Activated CD8-positive, alpha-beta T cell treated with anti-CD3 and anti-CD28 coated beads, Interleukin-2, amount 10 ng/mL, durations not matched to agents 7 days and 5 days (primary cell): ENCODE results near the gene GXYLT2. TPM values are rescaled to one million over a fixed set of nuclear protein-coding genes. Genes with fewer than 3 reads are reported as not detected.

ENCODE experiments used
- ATAC-seq: fragments of 150-1000 bp; cut with Tn5 transposase; one replicate; pipeline ENCODE4 v1.10.0; 2021; ENCODE audit warnings: moderate library complexity
- CTCF ChIA-PET: fragments of 350-600 bp; sonication (Branson Sonifier 250); formaldehyde crosslinking; loops from one replicate; lab custom pipeline; 2021; ENCODE audit warnings: antibody characterized with exemption; lab: Charles Lee
- POLR2A ChIA-PET: fragments of 350-600 bp; sonication (Branson Sonifier 250); formaldehyde crosslinking; loops from one replicate; lab custom pipeline; 2021; ENCODE audit warnings: antibody characterized with exemption; lab: Charles Lee
- DNase-seq: peaks from one replicate; pipeline ENCODE4 v3.0.0-alpha.2; 2020
- H3K27ac Mint-ChIP-seq: one replicate; pipeline ENCODE4 v1.8.0; 2021; ENCODE audit warnings: mild to moderate bottlenecking, mixed read lengths
- H3K27me3 Mint-ChIP-seq: one replicate; pipeline ENCODE4 v1.8.0; 2021; ENCODE audit warnings: low read depth, mixed read lengths
- H3K36me3 Mint-ChIP-seq: one replicate; pipeline ENCODE4 v1.8.0; 2021; ENCODE audit warnings: low read depth, mixed read lengths
- H3K4me1 Mint-ChIP-seq: one replicate; pipeline ENCODE4 v1.8.0; 2021; ENCODE audit warnings: low read depth, mixed read lengths
- H3K4me3 Mint-ChIP-seq: one replicate; pipeline ENCODE4 v1.8.0; 2021; ENCODE audit warnings: mild to moderate bottlenecking, mixed read lengths
- H3K9me3 Mint-ChIP-seq: one replicate; pipeline ENCODE4 v1.8.0; 2022; ENCODE audit warnings: mixed read lengths; ENCODE audit not compliant: insufficient read depth
- total RNA-seq, 2 experiments: library from RNA; stranded (reverse); gene quantifications; one replicate each; pipeline ENCODE4 v1.2.3, GENCODE V29; 2021

Gene GXYLT2
- total RNA-seq, 2 experiments from 2014 or later: not detected

- DNase-seq: no peak
- Mint-ChIP-seq H3K27me3 (no peaks in the 10 kb centered on the region), H3K36me3 (peaks cover 76% of the 10 kb centered on the region), H3K9me3 (no peaks in the 10 kb centered on the region), H3K4me1 (peaks cover 55% of the 10 kb centered on the region), H3K27ac (no peak overlapping the region), H3K4me3 (no peak overlapping the region)
- ChIA-PET CTCF (no interaction called here), POLR2A (no interaction called here)
- no peak for ATAC-seq
Observed at GRCh38 chr3:73004316-73004715, 116.5 kb downstream of the GXYLT2 start.

GRCh38 chr3:73007992-73008712 lies 120.3 kb downstream of the GXYLT2 start:
- no peak overlapping the region for H3K4me3 Mint-ChIP-seq
- DNase-seq (no peak), ATAC-seq (no peak)
- peaks cover 56% of the 10 kb centered on the region for H3K4me1 Mint-ChIP-seq
- no peak overlapping the region for H3K27ac Mint-ChIP-seq
- H3K36me3 Mint-ChIP-seq: peaks cover 73% of the 10 kb centered on the region
- no peaks in the 10 kb centered on the region for H3K27me3 Mint-ChIP-seq
- ChIA-PET CTCF (interaction anchor here (1.1 to 1.3 kb wide), 2 partner anchors 19 to 48 kb away, joined by 3 read pairs; no protein-coding TSS in a partner anchor), POLR2A (interaction anchor here (0.6 to 1.0 kb wide), 2 partner anchors 11 to 19 kb away, joined by 3 to 5 read pairs; no protein-coding TSS in a partner anchor)
- H3K9me3 Mint-ChIP-seq: no peaks in the 10 kb centered on the region

GRCh38 chr3:73009008-73009407 lies 121.2 kb downstream of the GXYLT2 start:
- peaks cover 64% of the 10 kb centered on the region for H3K36me3 Mint-ChIP-seq
- ChIA-PET POLR2A (interaction anchor here (1.5 kb wide), 1 partner anchor 13 kb away, joined by 3 read pairs; no protein-coding TSS in a partner anchor), CTCF (interaction anchor here (1.1 to 1.4 kb wide), 2 partner anchors 11 to 48 kb away, joined by 3 read pairs; no protein-coding TSS in a partner anchor)
- H3K27me3 Mint-ChIP-seq: no peaks in the 10 kb centered on the region
- ATAC-seq (no peak), DNase-seq (no peak)
- no peaks in the 10 kb centered on the region for H3K9me3 Mint-ChIP-seq
- H3K4me3 Mint-ChIP-seq: no peak overlapping the region
- H3K4me1 Mint-ChIP-seq: peaks cover 53% of the 10 kb centered on the region
- H3K27ac Mint-ChIP-seq: no peak overlapping the region

- no peaks in the 10 kb centered on the region for H3K9me3 Mint-ChIP-seq
- DNase-seq: no peak
- ChIA-PET CTCF (interaction anchor here (1.4 to 2.5 kb wide), 2 partner anchors 11 to 47 kb away, joined by 3 to 12 read pairs; no protein-coding TSS in a partner anchor), POLR2A (interaction anchor here (0.5 to 1.5 kb wide), 2 partner anchors 14 to 88 kb away, joined by 3 read pairs; no protein-coding TSS in a partner anchor)
- H3K36me3 Mint-ChIP-seq: peaks cover 60% of the 10 kb centered on the region
- H3K27ac Mint-ChIP-seq: no peak overlapping the region
- H3K4me3 Mint-ChIP-seq: no peak overlapping the region
- no peaks in the 10 kb centered on the region for H3K27me3 Mint-ChIP-seq
- H3K4me1 Mint-ChIP-seq: peaks cover 47% of the 10 kb centered on the region
- no peak for ATAC-seq
Observed at GRCh38 chr3:73009750-73010149, 121.9 kb downstream of the GXYLT2 start.

GRCh38 chr3:73010158-73010557 lies 122.3 kb downstream of the GXYLT2 start:
- Mint-ChIP-seq H3K27me3 (no peaks in the 10 kb centered on the region), H3K27ac (no peak overlapping the region), H3K4me3 (no peak overlapping the region), H3K36me3 (peaks cover 58% of the 10 kb centered on the region), H3K4me1 (peaks cover 46% of the 10 kb centered on the region), H3K9me3 (no peaks in the 10 kb centered on the region)
- no peak for DNase-seq
- ChIA-PET POLR2A (interaction anchor here (1.5 kb wide), 1 partner anchor 14 kb away, joined by 3 read pairs; no protein-coding TSS in a partner anchor), CTCF (interaction anchor here (1.4 to 2.5 kb wide), 2 partner anchors 12 to 46 kb away, joined by 3 to 12 read pairs; no protein-coding TSS in a partner anchor)
- ATAC-seq: no peak

GRCh38 chr3:73018298-73018697 lies 130.5 kb downstream of the GXYLT2 start:
- DNase-seq: no peak
- no peak overlapping the region for H3K27ac Mint-ChIP-seq
- ChIA-PET CTCF (no interaction called here), POLR2A (no interaction called here)
- H3K4me1 Mint-ChIP-seq: peaks cover 21% of the 10 kb centered on the region
- H3K27me3 Mint-ChIP-seq: no peaks in the 10 kb centered on the region
- H3K36me3 Mint-ChIP-seq: peaks cover 23% of the 10 kb centered on the region
- no peak for ATAC-seq
- no peaks in the 10 kb centered on the region for H3K9me3 Mint-ChIP-seq
- no peak overlapping the region for H3K4me3 Mint-ChIP-seq

GRCh38 chr3:73018790-73019441 lies 131.1 kb downstream of the GXYLT2 start:
- Mint-ChIP-seq H3K4me3 (no peak overlapping the region), H3K9me3 (no peaks in the 10 kb centered on the region), H3K4me1 (peaks cover 21% of the 10 kb centered on the region), H3K27ac (no peak overlapping the region), H3K27me3 (no peaks in the 10 kb centered on the region), H3K36me3 (peaks cover 23% of the 10 kb centered on the region)
- ChIA-PET POLR2A (no interaction called here), CTCF (no interaction called here)
- DNase-seq (no peak), ATAC-seq (no peak)

- Mint-ChIP-seq H3K27me3 (no peaks in the 10 kb centered on the region), H3K27ac (no peak overlapping the region), H3K4me3 (no peak overlapping the region), H3K4me1 (peaks cover 24% of the 10 kb centered on the region), H3K36me3 (peaks cover 22% of the 10 kb centered on the region), H3K9me3 (no peaks in the 10 kb centered on the region)
- ATAC-seq: no peak
- ChIA-PET CTCF (interaction anchor here (1.6 kb wide), 1 partner anchor 35 kb away, joined by 8 read pairs; no protein-coding TSS in a partner anchor), POLR2A (no interaction called here)
- no peak for DNase-seq
Observed at GRCh38 chr3:73021301-73021835, 133.5 kb downstream of the GXYLT2 start.

GRCh38 chr3:73024836-73025235 lies 137.0 kb downstream of the GXYLT2 start:
- H3K9me3 Mint-ChIP-seq: no peaks in the 10 kb centered on the region
- H3K27ac Mint-ChIP-seq: no peak overlapping the region
- H3K4me3 Mint-ChIP-seq: no peak overlapping the region
- no peaks in the 10 kb centered on the region for H3K27me3 Mint-ChIP-seq
- ATAC-seq (no peak), DNase-seq (no peak)
- peaks cover 39% of the 10 kb centered on the region for H3K4me1 Mint-ChIP-seq
- ChIA-PET POLR2A (interaction anchor here (0.5 kb wide), 1 partner anchor 10 kb away, joined by 4 read pairs; no protein-coding TSS in a partner anchor), CTCF (interaction anchor here (0.9 to 1.9 kb wide), 3 partner anchors 12 to 87 kb away, joined by 3 to 7 read pairs (median 5); no protein-coding TSS in a partner anchor)
- peaks cover 35% of the 10 kb centered on the region for H3K36me3 Mint-ChIP-seq

- H3K4me1 Mint-ChIP-seq: peaks cover 37% of the 10 kb centered on the region
- ATAC-seq (no peak), DNase-seq (no peak)
- no peaks in the 10 kb centered on the region for H3K27me3 Mint-ChIP-seq
- CTCF ChIA-PET: interaction anchor here (0.8 to 1.9 kb wide), 6 partner anchors 10 to 88 kb away, joined by 3 to 7 read pairs (median 4); no protein-coding TSS in a partner anchor
- POLR2A ChIA-PET: interaction anchor here (1.0 kb wide), 1 partner anchor 13 kb away, joined by 3 read pairs; no protein-coding TSS in a partner anchor
- H3K4me3 Mint-ChIP-seq: no peak overlapping the region
- H3K36me3 Mint-ChIP-seq: peaks cover 39% of the 10 kb centered on the region
- H3K9me3 Mint-ChIP-seq: no peaks in the 10 kb centered on the region
- no peak overlapping the region for H3K27ac Mint-ChIP-seq
Observed at GRCh38 chr3:73026111-73026759, 138.4 kb downstream of the GXYLT2 start.
